ENCODE measurements around the gene KCNG2. TPM values are rescaled to one million over a fixed set of nuclear protein-coding genes. Genes with fewer than 3 reads are reported as not detected.

The KCNG2 gene
- total RNA-seq, 2 experiments from 2014 or later = not detected

GRCh38 chr18:79787865-79788733, 9.6 kb upstream of the KCNG2 start:
- peak; percentile 27 for ATAC-seq
- Mint-ChIP-seq H3K27me3 (peaks cover 55% of the 10 kb centered on the region), H3K36me3 (ENCODE audit: low read depth) (no peaks in the 10 kb centered on the region), H3K4me3 (no peak overlapping the region), H3K4me1 (ENCODE audit: low read depth) (peaks cover 16% of the 10 kb centered on the region), H3K9me3 (no peaks in the 10 kb centered on the region), H3K27ac (no peak overlapping the region)
- CTCF ChIA-PET = no interaction called here
- intact Hi-C loops (cut with micrococcal nuclease) = no loop called here
- no peak for TF ChIP-seq CTCF (IDR thresholded peaks at IDR 0.05)
- no peak for DNase-seq
- POLR2A ChIA-PET = no interaction called here

DNA sequence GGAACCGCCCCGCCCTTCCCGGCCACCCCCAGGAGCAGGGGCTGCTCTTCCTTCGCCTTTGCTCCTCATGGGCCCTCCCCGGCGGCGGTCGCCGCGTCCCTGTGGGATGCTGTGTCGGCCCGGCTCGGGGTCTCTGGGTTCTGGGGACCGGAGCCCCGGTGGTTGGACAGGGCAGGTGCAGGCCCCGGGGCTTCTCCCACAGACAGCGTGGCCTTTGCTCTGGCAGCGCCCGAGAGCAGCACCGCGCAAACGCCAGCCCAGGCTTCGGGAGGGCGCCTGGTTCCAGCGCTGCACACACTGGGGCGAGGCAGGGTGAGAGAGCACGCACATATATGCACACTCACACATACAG, 9.0 kb upstream of the KCNG2 start:
- ATAC-seq = no peak
- H3K27ac Mint-ChIP-seq = no peak overlapping the region
- intact Hi-C loops (cut with micrococcal nuclease) = no loop called here
- TF ChIP-seq CTCF (IDR thresholded peaks at IDR 0.05) = no peak
- H3K9me3 Mint-ChIP-seq = no peaks in the 10 kb centered on the region
- H3K4me1 Mint-ChIP-seq (ENCODE audit: low read depth) = peaks cover 16% of the 10 kb centered on the region
- DNase-seq = no peak
- no peaks in the 10 kb centered on the region for H3K36me3 Mint-ChIP-seq (ENCODE audit: low read depth)
- ChIA-PET POLR2A (no interaction called here), CTCF (no interaction called here)
- H3K4me3 Mint-ChIP-seq = no peak overlapping the region
- peaks cover 55% of the 10 kb centered on the region for H3K27me3 Mint-ChIP-seq

DNA sequence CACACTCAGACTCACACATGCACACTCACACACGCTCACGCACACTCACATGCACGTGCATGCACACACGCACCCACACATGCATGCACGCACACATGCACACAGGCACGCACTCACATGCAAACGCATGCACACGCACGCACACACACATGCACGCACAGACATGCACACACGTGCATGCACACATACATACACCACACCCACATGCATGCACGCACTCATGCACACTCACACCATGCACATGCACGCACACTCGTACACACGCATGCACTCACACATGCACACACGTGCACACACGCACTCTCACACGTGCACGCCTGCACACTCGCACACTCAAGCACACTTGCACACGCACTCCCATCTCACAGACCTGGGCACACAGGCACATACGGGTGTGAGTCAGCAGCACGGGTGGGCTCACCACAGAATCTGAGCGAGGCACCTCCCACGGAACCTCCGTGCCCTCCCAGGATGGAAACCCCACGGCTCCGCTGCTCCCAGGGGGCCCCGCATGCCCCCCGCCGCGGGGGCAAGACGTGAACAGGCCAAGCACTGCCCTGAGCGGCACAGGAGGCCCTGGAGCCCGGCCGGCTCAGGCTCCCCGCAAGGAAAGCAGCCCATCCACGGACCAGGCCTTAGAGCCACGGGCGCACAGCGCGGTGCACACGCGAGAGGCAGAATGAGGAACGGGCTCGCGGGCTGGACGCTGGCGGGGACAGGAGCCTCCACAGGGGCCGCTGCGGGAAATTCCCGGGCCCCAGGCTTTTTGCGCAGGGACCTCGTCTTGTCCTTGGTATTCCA, 8.4 kb upstream of the KCNG2 start:
- H3K9me3 Mint-ChIP-seq = no peaks in the 10 kb centered on the region
- DNase-seq (no peak), ATAC-seq (no peak)
- peaks cover 16% of the 10 kb centered on the region for H3K4me1 Mint-ChIP-seq (ENCODE audit: low read depth)
- peaks cover 55% of the 10 kb centered on the region for H3K27me3 Mint-ChIP-seq
- no peak overlapping the region for H3K4me3 Mint-ChIP-seq
- CTCF ChIA-PET = no interaction called here
- no peaks in the 10 kb centered on the region for H3K36me3 Mint-ChIP-seq (ENCODE audit: low read depth)
- no peak overlapping the region for H3K27ac Mint-ChIP-seq
- POLR2A ChIA-PET = no interaction called here
- intact Hi-C loops (cut with micrococcal nuclease) = no loop called here
- no peak for TF ChIP-seq CTCF (IDR thresholded peaks at IDR 0.05)

DNA sequence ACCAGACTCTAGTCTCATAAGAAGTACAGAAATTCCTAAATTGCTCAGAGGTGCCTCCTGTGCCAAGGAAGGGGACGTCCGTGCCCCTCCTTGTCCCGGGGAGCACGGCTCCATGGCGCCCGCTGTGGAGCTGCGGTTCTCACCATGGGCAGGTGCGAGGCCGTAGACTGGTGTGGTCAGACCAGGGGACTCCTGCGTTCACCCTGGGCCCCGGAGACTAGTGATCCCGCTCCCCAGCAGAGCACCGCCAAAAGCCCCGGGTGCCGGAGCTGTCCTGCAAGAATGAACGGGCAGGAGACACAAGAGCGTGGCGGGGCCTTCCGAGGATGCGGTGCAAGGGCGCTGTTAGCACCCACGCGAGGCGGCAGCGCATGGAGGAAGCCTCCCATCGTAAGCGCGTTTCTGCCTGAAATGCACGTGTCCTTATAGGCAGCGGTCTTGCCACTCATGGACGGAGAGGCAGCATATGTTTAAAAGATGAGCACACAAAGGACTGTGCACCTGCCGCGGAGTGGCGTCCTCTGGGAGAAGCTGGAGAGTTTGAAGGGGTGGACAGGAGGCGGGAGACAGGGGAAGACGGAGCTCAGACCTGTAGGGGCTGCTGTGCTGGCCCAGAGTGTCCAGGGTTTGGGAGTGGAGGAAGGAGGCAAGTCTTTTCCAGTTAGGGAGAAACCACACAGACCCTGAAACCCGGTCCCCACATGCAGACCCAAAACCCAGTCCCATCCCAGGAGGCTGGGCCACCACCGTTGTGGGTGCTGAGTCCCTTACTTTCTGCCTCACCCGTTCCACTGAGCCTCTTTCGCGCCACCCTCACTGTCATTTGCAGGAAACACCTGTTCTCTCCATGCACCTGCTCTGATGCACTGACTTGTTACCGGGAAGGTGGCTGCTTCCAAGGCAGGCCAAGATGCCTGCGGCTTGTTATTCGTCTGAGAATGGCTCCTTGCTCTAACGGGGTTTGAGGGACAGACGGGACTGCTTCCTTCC, 7.5 kb upstream of the KCNG2 start:
- H3K9me3 Mint-ChIP-seq = no peaks in the 10 kb centered on the region
- no peak for TF ChIP-seq CTCF (IDR thresholded peaks at IDR 0.05)
- intact Hi-C loops (cut with micrococcal nuclease) = no loop called here
- peaks cover 59% of the 10 kb centered on the region for H3K27me3 Mint-ChIP-seq
- no peak for DNase-seq
- no peaks in the 10 kb centered on the region for H3K36me3 Mint-ChIP-seq (ENCODE audit: low read depth)
- CTCF ChIA-PET = no interaction called here
- ATAC-seq = no peak
- peaks cover 16% of the 10 kb centered on the region for H3K4me1 Mint-ChIP-seq (ENCODE audit: low read depth)
- POLR2A ChIA-PET = no interaction called here
- no peak overlapping the region for H3K4me3 Mint-ChIP-seq
- H3K27ac Mint-ChIP-seq = no peak overlapping the region
